Panc1 (cell line): Measurements from ENCODE around the gene CSHL1. TPM values are rescaled to one million over a fixed set of nuclear protein-coding genes. Genes with fewer than 3 reads are reported as not detected.
"Not testable (repeated sequence)": the region's sequence is repeated elsewhere in the genome, so short reads cannot be mapped to it uniquely, and the experiment has no call there.

Experiments used
- ATAC-seq: fragments of 200-7000 bp; cut with Tn5 transposase; 2 replicates; pipeline ENCODE4 v1.9.1; 2020; ENCODE audit warnings: mild to moderate bottlenecking, moderate library complexity
- BruUV-seq: library from RNA; stranded (reverse); fragments of 400-500 nt; replicated peaks from 2 replicates; lab custom pipeline; 2021; lab: Mats Ljungman, UMichigan
- CTCF ChIA-PET: fragments of 300-600 bp; sonication (Branson Sonifier 250); formaldehyde crosslinking; loops from one replicate; lab custom pipeline; 2022; ENCODE audit warnings: antibody characterized with exemption; lab: Charles Lee
- POLR2A ChIA-PET: fragments of 300-600 bp; sonication (Branson Sonifier 250); formaldehyde crosslinking; loops from one replicate; lab custom pipeline; 2022; ENCODE audit warnings: antibody characterized with exemption; lab: Charles Lee
- DNase-seq: peaks from one replicate; pipeline ENCODE4 v3.0.0-alpha.2; 2010; ENCODE audit warnings: low read depth, low spot score
- H3K27ac ChIP-seq: 2 replicates; pipeline ENCODE4 v1.5.1; 2011; ENCODE audit warnings: mild to moderate bottlenecking, low read length, inconsistent platforms
- H3K27me3 ChIP-seq: fragments of 200-500 bp; sonication (Bioruptor generic); 2 replicates; pipeline ENCODE4 v1.6.0; 2014; ENCODE audit warnings: low read length, inconsistent platforms; ENCODE audit not compliant: control insufficient read depth, insufficient read depth
- H3K36me3 ChIP-seq: fragments of 200-500 bp; sonication (Bioruptor generic); 2 replicates; pipeline ENCODE4 v1.5.1; 2014; ENCODE audit warnings: inconsistent platforms, mild to moderate bottlenecking, low read length, moderate library complexity; ENCODE audit not compliant: control insufficient read depth, insufficient read depth
- H3K4me1 ChIP-seq: 2 replicates; pipeline ENCODE4 v1.5.1; 2011; ENCODE audit warnings: inconsistent platforms, mild to moderate bottlenecking, low read length, moderate library complexity; ENCODE audit not compliant: control insufficient read depth, insufficient read depth
- H3K4me3 ChIP-seq, 2 experiments: 2 replicates each; pipeline ENCODE4 v1.5.1; 2011 to 2012; ENCODE audit warnings: low read depth in 2 of 2, low read length in 2 of 2, mild to moderate bottlenecking in 2 of 2, inconsistent platforms in 1 of 2, moderate library complexity in 1 of 2
- H3K9me3 ChIP-seq: fragments of 200-500 bp; sonication (Bioruptor generic); 2 replicates; pipeline ENCODE4 v1.5.1; 2014; ENCODE audit warnings: low read depth, mild to moderate bottlenecking, inconsistent platforms, low read length, moderate library complexity; ENCODE audit not compliant: control insufficient read depth, insufficient read depth
- CTCF ChIP-seq: fragments of 450-650 bp; IDR thresholded peaks from 2 replicates; pipeline ENCODE4 v1.5.1; 2017; ENCODE audit warnings: mild to moderate bottlenecking
- in situ Hi-C: cut with HindIII; loops from 2 replicates; pipeline ENCODE4 v1.10.0; 2016; ENCODE audit warnings: low sequenced_read_pairs, low pct_unique_long_range_greater_than_20kb
- intact Hi-C: fragments of 100-400 bp; cut with micrococcal nuclease; formaldehyde crosslinking; loops from one replicate; pipeline ENCODE4 v1.10.0; 2022; ENCODE audit not compliant: unreplicated experiment
- total RNA-seq: library from RNA; stranded (reverse); gene quantifications from one replicate; pipeline ENCODE4 v1.2.1, GENCODE V29; 2021; ENCODE audit not compliant: unreplicated experiment

Gene CSHL1
- total RNA-seq, 1 experiment from 2014 or later = not detected

- CTCF ChIA-PET = interaction anchor here (0.9 kb wide), 1 partner anchor 251 kb away, joined by 3 read pairs; no protein-coding TSS in a partner anchor
- not testable (repeated sequence) for ATAC-seq
Observed at GRCh38 chr17:63869491-63870291, 41.4 kb downstream of the CSHL1 start.

DNA sequence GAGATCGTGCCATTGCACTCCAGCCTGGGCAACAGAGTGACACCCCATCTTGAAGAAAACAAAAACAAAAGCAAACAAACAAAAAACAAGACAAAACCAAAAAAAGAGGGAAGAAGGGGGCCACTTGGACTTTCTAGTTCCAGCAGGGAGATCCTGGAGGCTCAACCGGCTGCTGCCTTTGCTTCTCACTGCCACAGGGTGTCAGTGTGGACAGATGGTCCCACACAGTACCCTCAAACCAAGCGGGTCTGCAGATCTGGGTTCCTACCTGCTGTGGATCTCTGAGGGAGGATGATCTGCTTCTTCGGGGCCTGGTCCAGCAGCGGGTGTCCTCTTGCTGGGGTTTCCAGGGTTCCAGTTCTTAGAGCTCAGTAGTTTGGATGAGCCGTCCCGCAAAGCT, 44.4 kb downstream of the CSHL1 start:
- H3K36me3 ChIP-seq, intact Hi-C loops, H3K27me3 ChIP-seq, H3K4me1 ChIP-seq, H3K9me3 ChIP-seq, H3K27ac ChIP-seq, in situ Hi-C loops, BruUV-seq, H3K4me3 ChIP-seq, DNase-seq: not testable (repeated sequence)
- CTCF ChIA-PET = interaction anchor here (1.0 kb wide), 1 partner anchor 134 kb away, joined by 5 read pairs; no protein-coding TSS in a partner anchor
- POLR2A ChIA-PET = interaction anchor here (0.6 kb wide), 1 partner anchor 38 kb away, joined by 3 read pairs; no protein-coding TSS in a partner anchor
- ATAC-seq = peak; percentile 80; the same call in 1 of the 2 replicates
- peak; percentile 39 for TF ChIP-seq CTCF

More at GRCh38 chr17:63869491-63870291, 41.4 kb downstream of the CSHL1 start:
- intact Hi-C loops, H3K4me1 ChIP-seq, H3K27me3 ChIP-seq, H3K27ac ChIP-seq, in situ Hi-C loops, H3K4me3 ChIP-seq, H3K9me3 ChIP-seq, DNase-seq, BruUV-seq, POLR2A ChIA-PET, H3K36me3 ChIP-seq: not testable (repeated sequence)
- peak; percentile 27 for TF ChIP-seq CTCF

Other genes starting within 250 kb of the CSHL1 start
- 15.3 TPM for gene LIMD2, start 211.1 kb downstream of the CSHL1 start, total RNA-seq
- 26.0 TPM for gene STRADA, start 169.5 kb downstream of the CSHL1 start, total RNA-seq
- 64.8 TPM for gene CCDC47, start 137.7 kb downstream of the CSHL1 start, total RNA-seq
- 89.6 TPM for gene DDX42, start 137.1 kb downstream of the CSHL1 start, total RNA-seq
- gene PSMC5, start 83.8 kb downstream of the CSHL1 start, total RNA-seq = 145 TPM
- 41.3 TPM for gene FTSJ3, start 83.6 kb downstream of the CSHL1 start, total RNA-seq
- 59.4 TPM for gene SMARCD2, start 68.6 kb downstream of the CSHL1 start, total RNA-seq
- not detected for gene CSH2, start 37.6 kb downstream of the CSHL1 start, total RNA-seq
- not detected for gene GH2, start 29.3 kb downstream of the CSHL1 start, total RNA-seq
- not detected for gene CSH1, start 14.7 kb downstream of the CSHL1 start, total RNA-seq
- not detected for gene GH1, start 7.6 kb upstream of the CSHL1 start, total RNA-seq
- gene CD79B, start 21.1 kb upstream of the CSHL1 start, total RNA-seq = not detected
- 0.03 TPM for gene SCN4A, start 61.7 kb upstream of the CSHL1 start, total RNA-seq
- 0.10 TPM for gene PRR29, start 87.1 kb upstream of the CSHL1 start, total RNA-seq
- gene ICAM2, start 109.4 kb upstream of the CSHL1 start, total RNA-seq = 0.33 TPM
- 12.1 TPM for gene ERN1, start 218.9 kb upstream of the CSHL1 start, total RNA-seq